ENCODE results near the gene TAF11L8.
"Not testable (repeated sequence)": the region's sequence is repeated elsewhere in the genome, so short reads cannot be mapped to it uniquely, and the experiment has no call there.

The TAF11L8 gene

DNA sequence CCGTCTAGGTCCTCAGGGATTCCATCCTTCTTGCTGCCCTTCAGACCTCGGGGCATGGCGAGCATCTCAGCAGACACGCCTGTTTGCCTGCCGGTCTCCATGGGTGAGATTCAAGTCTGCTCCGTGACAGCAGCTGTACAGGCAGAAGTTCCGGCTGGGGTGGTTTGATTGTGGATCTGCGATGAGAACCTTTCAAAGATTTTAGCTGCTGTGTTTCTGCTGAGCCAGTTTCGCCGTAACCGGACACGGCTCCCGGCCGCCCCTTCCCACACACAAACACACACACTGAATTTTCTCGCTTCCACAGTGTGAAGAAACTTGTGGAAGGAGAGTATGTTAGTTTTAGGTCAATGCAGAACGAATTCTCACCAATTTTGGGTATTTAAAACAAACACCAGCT lies at the start of gene TAF11L8:
Gene TAF11L8, minus strand, starts transcription at position 101 of the 400 bp plus-strand sequence.
- DNase-seq (ENCODE audit: low spot score); H3K4me3 ChIP-seq; H3K27ac ChIP-seq: not testable (repeated sequence)

- Histone ChIP-seq H3K27ac (no peak within 1 kb of the TSS), H3K4me3 (no peak within 1 kb of the TSS)
- no peak for DNase-seq (ENCODE audit: low spot score)
- TF ChIP-seq, protein P1, sequence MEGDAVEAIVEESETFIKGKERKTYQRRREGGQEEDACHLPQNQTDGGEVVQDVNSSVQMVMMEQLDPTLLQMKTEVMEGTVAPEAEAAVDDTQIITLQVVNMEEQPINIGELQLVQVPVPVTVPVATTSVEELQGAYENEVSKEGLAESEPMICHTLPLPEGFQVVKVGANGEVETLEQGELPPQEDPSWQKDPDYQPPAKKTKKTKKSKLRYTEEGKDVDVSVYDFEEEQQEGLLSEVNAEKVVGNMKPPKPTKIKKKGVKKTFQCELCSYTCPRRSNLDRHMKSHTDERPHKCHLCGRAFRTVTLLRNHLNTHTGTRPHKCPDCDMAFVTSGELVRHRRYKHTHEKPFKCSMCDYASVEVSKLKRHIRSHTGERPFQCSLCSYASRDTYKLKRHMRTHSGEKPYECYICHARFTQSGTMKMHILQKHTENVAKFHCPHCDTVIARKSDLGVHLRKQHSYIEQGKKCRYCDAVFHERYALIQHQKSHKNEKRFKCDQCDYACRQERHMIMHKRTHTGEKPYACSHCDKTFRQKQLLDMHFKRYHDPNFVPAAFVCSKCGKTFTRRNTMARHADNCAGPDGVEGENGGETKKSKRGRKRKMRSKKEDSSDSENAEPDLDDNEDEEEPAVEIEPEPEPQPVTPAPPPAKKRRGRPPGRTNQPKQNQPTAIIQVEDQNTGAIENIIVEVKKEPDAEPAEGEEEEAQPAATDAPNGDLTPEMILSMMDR (IDR thresholded peaks at IDR 0.05) = no peak
Measured at GRCh38 chr5:17634160-17634559, 43.4 kb upstream of the TAF11L8 start, which contains the start of gene TAF11L14. Gene TAF11L14, plus strand, starts transcription at chr5:17634460.

- H3K27ac ChIP-seq; DNase-seq (ENCODE audit: low spot score); H3K4me3 ChIP-seq: not testable (repeated sequence)
Measured at GRCh38 chr5:17631788-17632187, 41.0 kb upstream of the TAF11L8 start, which contains the start of gene TAF11L13. Gene TAF11L13, plus strand, starts transcription at chr5:17632088.

GRCh38 chr5:17625686-17626085 lies 34.9 kb upstream of the TAF11L8 start:
- TF ChIP-seq, protein P1 (IDR thresholded peaks at IDR 0.05) = no peak
- no peak overlapping the region for H3K27ac ChIP-seq
- H3K4me3 ChIP-seq = no peak overlapping the region
- no peak for DNase-seq (ENCODE audit: low spot score)

- Histone ChIP-seq H3K27ac (no peak overlapping the region), H3K4me3 (no peak overlapping the region)
- no peak for DNase-seq (ENCODE audit: low spot score)
- TF ChIP-seq, protein P1 (IDR thresholded peaks at IDR 0.05) = no peak
Measured at GRCh38 chr5:17620627-17621026, 29.9 kb upstream of the TAF11L8 start.

DNA sequence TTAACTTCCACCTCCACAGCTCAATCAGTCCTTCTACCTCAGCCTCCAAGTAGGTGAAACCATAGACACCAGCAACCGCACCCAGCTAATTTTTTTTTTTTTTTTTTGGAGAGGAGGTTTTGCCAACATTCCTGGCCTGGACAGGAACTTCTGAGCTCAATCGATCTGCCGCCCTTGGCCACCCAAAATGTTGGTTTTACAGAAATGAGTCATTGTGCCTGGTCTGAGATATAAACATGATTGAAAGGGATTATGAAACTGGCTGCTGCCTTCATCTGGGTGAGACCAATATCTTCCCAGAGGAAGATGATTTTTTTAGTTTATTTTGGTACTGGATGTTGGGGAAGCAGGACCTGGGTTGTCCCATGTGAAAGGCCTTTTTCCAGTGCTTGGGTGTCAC lies 28.6 kb upstream of the TAF11L8 start:
- no peak for DNase-seq (ENCODE audit: low spot score)

DNA sequence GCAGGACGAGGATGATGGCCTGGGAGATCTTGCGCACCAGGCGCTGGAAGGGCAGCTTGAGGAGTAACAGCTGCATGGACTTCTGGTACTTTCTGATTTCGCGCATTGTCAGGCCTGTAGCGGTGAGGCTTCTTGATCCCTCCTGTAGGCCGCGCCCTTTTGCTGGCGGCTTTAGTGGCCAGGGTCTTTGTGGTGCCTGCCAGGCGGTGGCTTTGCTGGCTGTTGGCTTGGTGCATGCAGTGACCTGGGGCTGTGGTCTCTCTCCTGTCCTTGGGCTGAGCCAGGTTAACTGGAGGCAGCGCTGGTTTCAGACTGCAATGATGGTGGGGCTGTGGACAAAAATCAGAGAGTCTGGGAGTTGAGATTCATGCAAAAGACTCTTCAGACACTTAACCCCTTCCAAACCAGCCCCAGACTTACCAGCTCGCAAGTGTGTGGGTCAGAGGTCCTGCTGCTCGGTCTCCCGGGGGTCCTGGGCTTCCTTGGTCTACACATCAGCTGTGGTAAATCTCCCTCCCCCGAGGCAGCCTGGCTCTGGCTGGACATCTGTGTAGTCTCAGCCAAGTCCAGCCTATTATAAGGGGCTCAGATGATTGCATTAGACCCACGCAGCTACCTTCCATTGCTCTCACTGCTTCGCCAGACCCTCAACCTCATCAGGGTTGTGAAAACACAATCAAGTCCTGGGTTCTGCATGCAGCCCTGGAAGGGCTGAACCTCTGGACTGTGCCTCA lies 24.3 kb upstream of the TAF11L8 start:
- TF ChIP-seq, protein P1 (IDR thresholded peaks at IDR 0.05) = no peak
- Histone ChIP-seq H3K27ac (no peak overlapping the region), H3K4me3 (no peak overlapping the region)
- DNase-seq (ENCODE audit: low spot score) = no peak

More for the DNA sequence above, 28.6 kb upstream of the TAF11L8 start:
- TF ChIP-seq, protein P1 (IDR thresholded peaks at IDR 0.05) = no peak
- H3K27ac ChIP-seq = no peak overlapping the region
- no peak overlapping the region for H3K4me3 ChIP-seq

- DNase-seq (ENCODE audit: low spot score); H3K4me3 ChIP-seq; H3K27ac ChIP-seq: not testable (repeated sequence)
Measured at GRCh38 chr5:17610092-17610491, 19.3 kb upstream of the TAF11L8 start, which contains the start of gene TAF11L12. Gene TAF11L12, plus strand, starts transcription at chr5:17610392.

DNA sequence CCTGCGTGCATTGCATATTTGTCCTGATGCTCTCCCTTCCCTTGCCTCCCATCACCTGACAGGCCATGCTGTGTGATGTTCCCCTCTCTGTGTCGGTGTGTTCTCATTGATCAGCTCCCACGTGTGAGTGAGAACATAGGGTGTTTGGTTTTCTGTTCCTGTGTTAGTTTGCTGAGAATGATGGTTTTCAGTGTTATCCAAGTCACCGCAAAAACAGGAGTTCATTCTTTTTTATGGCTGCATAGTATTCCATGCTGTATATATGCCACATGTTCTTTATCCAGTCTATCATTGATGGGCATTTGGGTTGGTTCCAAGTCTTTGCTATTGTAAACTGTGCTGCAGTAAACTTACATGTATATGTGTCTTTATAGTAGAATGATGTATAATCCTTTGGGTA lies 16.7 kb upstream of the TAF11L8 start:
- not testable (repeated sequence) for H3K27ac ChIP-seq; DNase-seq (ENCODE audit: low spot score); H3K4me3 ChIP-seq

Data from coronary artery (tissue), 2 donors.